SK-N-SH (cell line): ENCODE results near the gene MTRF1. TPM values are rescaled to one million over a fixed set of nuclear protein-coding genes. Genes with fewer than 3 reads are reported as not detected.
A peak's percentile ranks its signal among the peaks of the same experiment; 100 is the strongest.

Source experiments
- CTCF ChIA-PET: fragments of 300-600, 350-600 bp; formaldehyde crosslinking; extraction: SDS; loops from one replicate; lab custom pipeline; 2021; lab: Yijun Ruan, JAX
- POLR2A ChIA-PET: fragments of 350-600 bp; sonication (Branson Sonifier 250); formaldehyde crosslinking; extraction: SDS; loops from one replicate; lab custom pipeline; 2020; ENCODE audit warnings: antibody characterized with exemption, inconsistent platforms; lab: Yijun Ruan, JAX
- DNase-seq: peaks from one replicate; pipeline ENCODE4 v3.0.0; 2012
- H2AFZ ChIP-seq: fragments of 200-600 bp; sonication (generic); 2 replicates; pipeline ENCODE4 v1.8.1; 2016; ENCODE audit warnings: antibody characterized with exemption, mild to moderate bottlenecking, low read depth
- H3F3A ChIP-seq: fragments of 200-600 bp; sonication (generic); replicated peaks from 2 replicates; pipeline ENCODE3; 2016; ENCODE audit warnings: antibody characterized with exemption, mild to moderate bottlenecking; ENCODE audit not compliant: insufficient read depth
- H3K27ac ChIP-seq, 2 experiments: fragments of 200-500 bp in 1 of 2; fragments of 200-600 bp in 1 of 2; sonication (Bioruptor generic) in 1 of 2; sonication (generic), shearing (Covaris generic) in 1 of 2; 2 replicates each; pipeline versions ENCODE4 v1.5.1 to v1.6.1; 2014 to 2016; ENCODE audit warnings: low read depth in 2 of 2, inconsistent platforms in 1 of 2, low read length in 1 of 2, mild to moderate bottlenecking in 1 of 2, mixed read lengths in 1 of 2
- H3K27me3 ChIP-seq: fragments of 200-600 bp; sonication (generic), shearing (Covaris generic); 2 replicates; pipeline ENCODE4 v1.6.1; 2016; ENCODE audit warnings: mixed run types; ENCODE audit not compliant: insufficient read depth
- H3K36me3 ChIP-seq, 2 experiments: fragments of 200-500 bp in 1 of 2; fragments of 200-600 bp in 1 of 2; sonication (Bioruptor generic) in 1 of 2; sonication (generic) in 1 of 2; replicated peaks in 1 of 2; 2 replicates each; pipeline versions ENCODE3 to v1.5.1; 2014 to 2016; ENCODE audit warnings: low read length in 1 of 2, mild to moderate bottlenecking in 1 of 2; ENCODE audit not compliant: insufficient read depth in 2 of 2, control insufficient read depth in 1 of 2
- H3K4me1 ChIP-seq, 2 experiments: fragments of 200-500 bp in 1 of 2; fragments of 200-600 bp in 1 of 2; sonication (Bioruptor generic) in 1 of 2; sonication (generic), shearing (Covaris generic) in 1 of 2; 2 replicates each; pipeline versions ENCODE4 v1.5.1 to v1.6.1; 2014 to 2016; ENCODE audit warnings: low read depth in 1 of 2, low read length in 1 of 2, mixed run types in 1 of 2; ENCODE audit not compliant: insufficient read depth in 2 of 2, control insufficient read depth in 1 of 2
- H3K4me2 ChIP-seq: fragments of 200-600 bp; sonication (generic), shearing (Covaris generic); 2 replicates; pipeline ENCODE4 v1.6.1; 2017; ENCODE audit warnings: mixed run types
- H3K4me3 ChIP-seq, 2 experiments: fragments of 200-500 bp in 1 of 2; fragments of 200-600 bp in 1 of 2; sonication (Bioruptor generic) in 1 of 2; sonication (generic), shearing (Covaris generic) in 1 of 2; 2 replicates each; pipeline versions ENCODE4 v1.5.1 to v1.8.1; 2014 to 2016; ENCODE audit warnings: low read depth in 2 of 2, inconsistent platforms in 1 of 2, low read length in 1 of 2, mild to moderate bottlenecking in 1 of 2, mixed read lengths in 1 of 2, moderate library complexity in 1 of 2
- H3K79me2 ChIP-seq: fragments of 200-600 bp; sonication (generic); 2 replicates; pipeline ENCODE4 v1.8.1; 2017; ENCODE audit warnings: mild to moderate bottlenecking; ENCODE audit not compliant: insufficient read depth
- H3K9ac ChIP-seq: fragments of 200-600 bp; sonication (generic); 2 replicates; pipeline ENCODE4 v1.6.1; 2017; ENCODE audit warnings: mixed run types
- H3K9me2 ChIP-seq: fragments of 200-600 bp; sonication (generic); 2 replicates; pipeline ENCODE4 v1.6.1; 2017; ENCODE audit warnings: mixed run types
- H3K9me3 ChIP-seq: fragments of 200-600 bp; sonication (generic); 2 replicates; pipeline ENCODE4 v1.6.1; 2017; ENCODE audit warnings: mixed run types, mild to moderate bottlenecking, moderate library complexity
- H4K20me1 ChIP-seq: fragments of 200-600 bp; sonication (generic); 2 replicates; pipeline ENCODE4 v1.6.1; 2017; ENCODE audit warnings: mild to moderate bottlenecking, mixed run types; ENCODE audit not compliant: insufficient read depth
- EP300 ChIP-seq, 2 experiments: IDR thresholded peaks; 2 replicates each; pipeline versions ENCODE4 v1.4.0 to v1.6.1; 2012; ENCODE audit warnings: borderline replicate concordance in 1 of 2, low read depth in 1 of 2, low read length in 1 of 2
- FOSL2 ChIP-seq: IDR thresholded peaks from 2 replicates; pipeline ENCODE4 v1.4.0; 2012; ENCODE audit warnings: low read depth, mild to moderate bottlenecking, moderate library complexity, borderline replicate concordance
- FOXJ3 ChIP-seq: sonication (generic); formaldehyde crosslinking; IDR thresholded peaks from 2 replicates; pipeline ENCODE4 v1.5.1; 2020; ENCODE audit warnings: mild to moderate bottlenecking, missing genetic modification reagents
- JUND ChIP-seq: IDR thresholded peaks from 2 replicates; pipeline ENCODE4 v1.4.0; 2012
- NFIC ChIP-seq: IDR thresholded peaks from 2 replicates; pipeline ENCODE4 v1.4.0; 2012; ENCODE audit warnings: borderline replicate concordance
- POLR2AphosphoS5 ChIP-seq: IDR thresholded peaks from 2 replicates; pipeline ENCODE4 v1.6.1; 2012; ENCODE audit warnings: low read depth, low read length
- RAD21 ChIP-seq: IDR thresholded peaks from 2 replicates; pipeline ENCODE4 v1.6.1; 2012; ENCODE audit warnings: mild to moderate bottlenecking, low read length
- RFX5 ChIP-seq: IDR thresholded peaks from 2 replicates; pipeline ENCODE4 v1.6.1; 2012; ENCODE audit warnings: mild to moderate bottlenecking, improper control_type of control experiment, low read length
- RXRA ChIP-seq: IDR thresholded peaks from 2 replicates; pipeline ENCODE4 v1.4.0; 2012; ENCODE audit warnings: low read depth, mild to moderate bottlenecking, borderline replicate concordance
- SIN3A ChIP-seq: IDR thresholded peaks from 2 replicates; pipeline ENCODE4 v1.6.1; 2012; ENCODE audit warnings: low read depth, mild to moderate bottlenecking, low read length, moderate library complexity, borderline replicate concordance
- SMC3 ChIP-seq: IDR thresholded peaks from 2 replicates; pipeline ENCODE4 v1.6.1; 2012; ENCODE audit warnings: low read depth, low read length, improper control_type of control experiment
- TAF1 ChIP-seq: IDR thresholded peaks from 2 replicates; pipeline ENCODE4 v1.6.1; 2012; ENCODE audit warnings: low read depth, mild to moderate bottlenecking, low read length, moderate library complexity, borderline replicate concordance
- TCF12 ChIP-seq: IDR thresholded peaks from 2 replicates; pipeline ENCODE4 v1.4.0; 2012
- TEAD4 ChIP-seq: IDR thresholded peaks from 2 replicates; pipeline ENCODE4 v1.4.0; 2012; ENCODE audit warnings: mild to moderate bottlenecking, borderline replicate concordance; ENCODE audit not compliant: insufficient read depth
- YY1 ChIP-seq: IDR thresholded peaks from 2 replicates; pipeline ENCODE4 v1.4.0; 2012; ENCODE audit warnings: low read depth, mild to moderate bottlenecking
- WGBS: methylation state at CpG from one replicate; pipeline ENCODE4 v1.1.6; 2017; ENCODE audit warnings: low lambda C conversion rate; 5-methylcytosine and 5-hydroxymethylcytosine counted together
- polyA plus RNA-seq, 3 experiments: library from polyadenylated mRNA; depleted of rRNA; stranded (reverse); fragments of >200 nt; gene quantifications; 2 replicates each; pipeline ENCODE4 v1.2.3, GENCODE V29; 2012
- TF ChIP-seq, protein P1 (sequence below): IDR thresholded peaks from 2 replicates; pipeline ENCODE4 v1.6.1; 2012; ENCODE audit warnings: mild to moderate bottlenecking, low read depth, low read length, moderate library complexity
- TF ChIP-seq, protein P2 (sequence below): fragments of 150-350 bp; IDR thresholded peaks from 2 replicates; pipeline ENCODE4 v1.6.1; 2016; ENCODE audit warnings: mild to moderate bottlenecking, low read depth, low read length
- TF ChIP-seq, protein P3 (sequence below): IDR thresholded peaks from 2 replicates; pipeline ENCODE4 v1.4.0; 2012; ENCODE audit warnings: low read depth
- TF ChIP-seq, protein P4 (sequence below): IDR thresholded peaks from 2 replicates; pipeline ENCODE4; 2012
- TF ChIP-seq, protein P5 (sequence below): fragments of 150-350 bp; IDR thresholded peaks from 2 replicates; pipeline ENCODE4 v1.6.1; 2017; ENCODE audit warnings: antibody characterized with exemption, low read length, low read depth, borderline replicate concordance

Gene MTRF1
- polyA plus RNA-seq, 1 of the 3 experiments (the other 2 are of a cell fraction) = 9.2 TPM

DNA sequence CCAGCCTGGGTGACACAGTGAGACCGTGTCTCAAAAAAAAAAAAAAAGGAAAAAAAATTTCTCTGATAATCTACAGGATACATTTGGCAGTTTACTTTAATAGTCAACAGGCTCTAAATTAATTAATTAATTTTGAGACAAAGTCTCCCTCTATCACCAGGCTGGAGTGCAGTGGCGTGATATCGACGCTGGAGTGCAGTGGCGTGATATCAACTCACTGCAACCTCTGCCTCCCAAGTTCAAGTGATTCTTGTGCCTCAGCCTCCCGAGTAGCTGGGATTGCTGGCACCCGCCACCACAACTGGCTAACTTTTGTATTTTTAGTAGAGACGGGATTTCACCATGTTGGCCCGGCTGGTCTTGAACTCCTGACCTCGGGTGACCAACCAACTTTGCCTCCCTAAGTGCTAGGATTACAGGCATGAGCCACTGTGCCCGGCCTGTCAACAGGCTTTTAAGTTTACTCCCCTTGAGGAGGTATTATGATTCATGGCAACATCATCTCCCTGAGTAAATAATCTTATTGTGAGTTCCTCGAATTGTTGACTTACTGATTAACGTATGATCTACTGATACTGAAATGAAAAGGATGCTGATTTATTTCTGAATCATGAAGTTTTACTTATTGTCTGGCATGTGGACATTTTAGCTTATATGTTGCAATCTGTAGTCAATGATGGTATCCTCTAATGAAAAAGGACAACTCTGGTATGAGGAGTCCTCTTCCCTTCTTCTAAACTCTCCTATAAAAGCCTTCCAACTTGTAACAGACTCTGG, 21.3 kb upstream of the MTRF1 start:
- Histone ChIP-seq H3K27ac (peak overlapping the region in 1 of 2 experiments; percentile 36; a peak in 2 of 4 replicates), H3K27me3 (no peaks in the 10 kb centered on the region), H3K36me3 (no peaks in the 10 kb centered on the region), H3K4me3 (no peak overlapping the region), H4K20me1 (no peaks in the 10 kb centered on the region), H3K9me3 (no peaks in the 10 kb centered on the region), H3F3A (peaks cover 5% of the 10 kb centered on the region), H3K79me2 (no peaks in the 10 kb centered on the region), H2AFZ (no peak overlapping the region), H3K4me2 (no peak overlapping the region; the same call in 1 of the 2 replicates), H3K9ac (no peak overlapping the region), H3K9me2 (no peaks in the 10 kb centered on the region), H3K4me1 (no peaks in the 10 kb centered on the region)
- DNase-seq = no peak
- ChIA-PET POLR2A (no interaction called here), CTCF (no interaction called here)
- TF ChIP-seq SMC3 = no peak
- TF ChIP-seq FOSL2 = peak; percentile 80
- TF ChIP-seq, protein P1, sequence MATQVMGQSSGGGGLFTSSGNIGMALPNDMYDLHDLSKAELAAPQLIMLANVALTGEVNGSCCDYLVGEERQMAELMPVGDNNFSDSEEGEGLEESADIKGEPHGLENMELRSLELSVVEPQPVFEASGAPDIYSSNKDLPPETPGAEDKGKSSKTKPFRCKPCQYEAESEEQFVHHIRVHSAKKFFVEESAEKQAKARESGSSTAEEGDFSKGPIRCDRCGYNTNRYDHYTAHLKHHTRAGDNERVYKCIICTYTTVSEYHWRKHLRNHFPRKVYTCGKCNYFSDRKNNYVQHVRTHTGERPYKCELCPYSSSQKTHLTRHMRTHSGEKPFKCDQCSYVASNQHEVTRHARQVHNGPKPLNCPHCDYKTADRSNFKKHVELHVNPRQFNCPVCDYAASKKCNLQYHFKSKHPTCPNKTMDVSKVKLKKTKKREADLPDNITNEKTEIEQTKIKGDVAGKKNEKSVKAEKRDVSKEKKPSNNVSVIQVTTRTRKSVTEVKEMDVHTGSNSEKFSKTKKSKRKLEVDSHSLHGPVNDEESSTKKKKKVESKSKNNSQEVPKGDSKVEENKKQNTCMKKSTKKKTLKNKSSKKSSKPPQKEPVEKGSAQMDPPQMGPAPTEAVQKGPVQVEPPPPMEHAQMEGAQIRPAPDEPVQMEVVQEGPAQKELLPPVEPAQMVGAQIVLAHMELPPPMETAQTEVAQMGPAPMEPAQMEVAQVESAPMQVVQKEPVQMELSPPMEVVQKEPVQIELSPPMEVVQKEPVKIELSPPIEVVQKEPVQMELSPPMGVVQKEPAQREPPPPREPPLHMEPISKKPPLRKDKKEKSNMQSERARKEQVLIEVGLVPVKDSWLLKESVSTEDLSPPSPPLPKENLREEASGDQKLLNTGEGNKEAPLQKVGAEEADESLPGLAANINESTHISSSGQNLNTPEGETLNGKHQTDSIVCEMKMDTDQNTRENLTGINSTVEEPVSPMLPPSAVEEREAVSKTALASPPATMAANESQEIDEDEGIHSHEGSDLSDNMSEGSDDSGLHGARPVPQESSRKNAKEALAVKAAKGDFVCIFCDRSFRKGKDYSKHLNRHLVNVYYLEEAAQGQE = no peak
- TF ChIP-seq, protein P2, sequence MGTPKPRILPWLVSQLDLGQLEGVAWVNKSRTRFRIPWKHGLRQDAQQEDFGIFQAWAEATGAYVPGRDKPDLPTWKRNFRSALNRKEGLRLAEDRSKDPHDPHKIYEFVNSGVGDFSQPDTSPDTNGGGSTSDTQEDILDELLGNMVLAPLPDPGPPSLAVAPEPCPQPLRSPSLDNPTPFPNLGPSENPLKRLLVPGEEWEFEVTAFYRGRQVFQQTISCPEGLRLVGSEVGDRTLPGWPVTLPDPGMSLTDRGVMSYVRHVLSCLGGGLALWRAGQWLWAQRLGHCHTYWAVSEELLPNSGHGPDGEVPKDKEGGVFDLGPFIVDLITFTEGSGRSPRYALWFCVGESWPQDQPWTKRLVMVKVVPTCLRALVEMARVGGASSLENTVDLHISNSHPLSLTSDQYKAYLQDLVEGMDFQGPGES = no peak
- TF ChIP-seq RAD21 = no peak
- TF ChIP-seq RXRA = peak; percentile 73; the same call in 1 of the 2 replicates
- TF ChIP-seq TAF1 = no peak
- no peak for TF ChIP-seq YY1
- no peak for TF ChIP-seq RFX5
- TF ChIP-seq, protein P3, sequence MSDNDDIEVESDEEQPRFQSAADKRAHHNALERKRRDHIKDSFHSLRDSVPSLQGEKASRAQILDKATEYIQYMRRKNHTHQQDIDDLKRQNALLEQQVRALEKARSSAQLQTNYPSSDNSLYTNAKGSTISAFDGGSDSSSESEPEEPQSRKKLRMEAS = no peak
- TF ChIP-seq, protein P4, sequence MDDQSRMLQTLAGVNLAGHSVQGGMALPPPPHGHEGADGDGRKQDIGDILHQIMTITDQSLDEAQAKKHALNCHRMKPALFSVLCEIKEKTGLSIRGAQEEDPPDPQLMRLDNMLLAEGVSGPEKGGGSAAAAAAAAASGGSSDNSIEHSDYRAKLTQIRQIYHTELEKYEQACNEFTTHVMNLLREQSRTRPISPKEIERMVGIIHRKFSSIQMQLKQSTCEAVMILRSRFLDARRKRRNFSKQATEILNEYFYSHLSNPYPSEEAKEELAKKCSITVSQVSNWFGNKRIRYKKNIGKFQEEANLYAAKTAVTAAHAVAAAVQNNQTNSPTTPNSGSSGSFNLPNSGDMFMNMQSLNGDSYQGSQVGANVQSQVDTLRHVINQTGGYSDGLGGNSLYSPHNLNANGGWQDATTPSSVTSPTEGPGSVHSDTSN = peak; percentile 87
- peak; percentile 69; the same call in 1 of the 2 replicates for TF ChIP-seq TEAD4
- TF ChIP-seq POLR2AphosphoS5 = peak; percentile 31; the same call in 1 of the 2 replicates
- TF ChIP-seq, protein P5, sequence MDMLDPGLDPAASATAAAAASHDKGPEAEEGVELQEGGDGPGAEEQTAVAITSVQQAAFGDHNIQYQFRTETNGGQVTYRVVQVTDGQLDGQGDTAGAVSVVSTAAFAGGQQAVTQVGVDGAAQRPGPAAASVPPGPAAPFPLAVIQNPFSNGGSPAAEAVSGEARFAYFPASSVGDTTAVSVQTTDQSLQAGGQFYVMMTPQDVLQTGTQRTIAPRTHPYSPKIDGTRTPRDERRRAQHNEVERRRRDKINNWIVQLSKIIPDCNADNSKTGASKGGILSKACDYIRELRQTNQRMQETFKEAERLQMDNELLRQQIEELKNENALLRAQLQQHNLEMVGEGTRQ = no peak
- TF ChIP-seq JUND = peak; percentile 72
- TF ChIP-seq FOXJ3 (CRISPR knock-in tag) = no peak
- peak in 1 of 2 experiments; percentile 57; a peak in 1 of 4 replicates for TF ChIP-seq EP300 (IDR thresholded peaks at IDR 0.05; ENCODE audit: borderline replicate concordance in 1 of 2, low read depth in 1 of 2, low read length in 1 of 2)
- TF ChIP-seq NFIC = peak; percentile 33; the same call in 1 of the 2 replicates
- TF ChIP-seq TCF12 = peak; percentile 69
- no peak for TF ChIP-seq SIN3A
- 56% methylated on average over 13 of the region's 13 CpGs for WGBS
